ENCODE data around the gene FERMT1.

FERMT1 gene

DNA sequence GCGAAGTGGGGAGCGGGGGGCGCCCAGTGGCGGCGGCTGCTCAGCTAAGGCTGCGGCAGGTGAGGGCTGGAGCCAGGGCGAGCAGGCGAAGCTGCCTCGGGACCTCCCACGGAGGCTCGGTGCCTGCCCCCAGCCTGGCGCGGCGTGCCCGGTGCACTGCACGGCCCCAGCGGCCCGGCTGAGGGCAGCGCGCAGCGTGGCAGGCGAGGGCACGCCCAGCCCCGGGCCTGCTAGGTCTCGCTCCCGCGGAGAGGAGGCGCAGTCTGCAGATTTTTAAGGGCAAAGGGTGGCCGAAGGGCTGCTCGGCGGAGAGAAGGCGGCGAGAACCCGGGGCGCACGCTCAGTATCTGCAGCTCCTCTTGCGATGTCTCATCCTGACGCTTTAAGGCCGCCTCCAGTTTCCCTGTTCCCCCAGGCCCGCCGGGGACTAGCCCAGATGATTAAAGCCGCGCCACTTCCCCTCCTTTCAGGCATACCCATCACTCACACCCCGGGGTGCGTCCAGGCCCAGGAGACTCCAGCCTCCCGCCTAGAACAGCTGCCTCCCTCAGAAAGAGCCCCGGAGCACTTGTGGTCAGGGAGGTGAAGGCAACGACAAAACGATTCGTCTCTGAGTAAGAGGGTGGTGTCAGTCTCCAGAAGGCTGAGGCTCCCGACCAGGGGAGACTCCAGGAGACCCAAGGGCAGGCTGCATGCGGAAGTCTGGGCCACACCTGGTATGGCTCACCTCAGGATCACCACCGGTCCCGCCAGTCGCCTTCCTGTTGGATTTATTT, at the start of gene FERMT1:
Gene FERMT1, minus strand, starts transcription at position 158 of the 776 bp plus-strand sequence. CDS start 3,476 bp downstream, outside the sequence.
- DNase-seq: peak; percentile 70

DNA sequence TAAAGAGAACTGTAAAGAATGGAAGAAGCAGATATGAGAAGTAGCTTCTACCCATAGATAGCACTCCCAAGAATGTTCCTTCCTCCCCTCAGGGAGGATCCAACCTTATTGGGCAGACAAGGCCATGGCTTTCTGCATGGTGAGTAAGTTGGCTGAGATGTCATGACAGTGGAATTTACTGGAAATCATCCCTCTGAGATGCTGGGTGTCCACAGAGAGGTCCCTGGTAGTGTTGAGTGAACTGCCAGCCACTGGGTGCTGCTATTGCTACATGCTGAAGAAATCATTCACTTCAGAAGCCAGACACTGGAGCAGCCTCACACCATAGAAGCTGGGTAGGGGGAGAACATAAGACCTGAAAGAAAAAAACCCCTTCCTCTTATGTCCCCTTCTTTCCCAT, 46.4 kb upstream of the FERMT1 start:
- no peak for DNase-seq

DNA sequence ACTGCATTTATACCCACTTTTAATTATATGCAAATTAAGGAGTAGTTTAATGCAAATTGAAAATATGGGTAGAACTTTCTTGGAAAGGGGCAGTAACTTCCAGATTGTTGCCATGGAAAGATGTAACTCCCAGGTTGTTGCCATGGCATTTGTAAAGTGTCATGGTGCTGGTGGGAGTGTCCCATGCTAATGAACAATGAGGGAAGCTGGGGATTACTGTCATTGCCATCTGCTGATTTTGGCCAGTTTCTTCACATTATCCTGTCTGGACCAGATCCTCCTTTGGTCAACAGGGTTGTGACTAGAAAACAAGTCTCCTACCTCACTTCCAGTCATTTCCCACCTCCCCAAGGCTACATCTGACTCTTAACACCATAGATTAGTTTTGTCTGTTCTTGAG, 45.4 kb upstream of the FERMT1 start:
- DNase-seq: no peak

DNA sequence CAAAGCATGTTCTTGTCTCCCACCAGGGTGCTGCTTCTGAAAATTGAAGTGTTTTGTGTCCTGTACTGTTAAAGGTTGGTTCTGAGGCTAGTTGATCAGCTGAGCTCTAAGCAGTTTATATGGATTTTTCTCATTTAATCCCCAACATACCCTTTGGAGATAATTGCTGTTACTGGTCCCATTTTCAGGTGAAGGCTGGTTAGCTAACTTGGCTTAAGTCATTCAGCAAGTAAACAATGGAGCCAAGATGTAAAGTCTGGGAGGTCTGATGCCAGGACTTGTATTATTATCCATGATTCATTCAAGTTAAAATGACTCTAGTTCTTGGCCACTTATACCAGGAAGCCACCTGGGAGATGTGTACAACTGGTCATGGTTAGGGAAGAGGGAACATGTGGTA, 42.5 kb upstream of the FERMT1 start:
- DNase-seq: no peak

GRCh38 chr20:6164421-6165341, 41.9 kb upstream of the FERMT1 start:
- DNase-seq: no peak

- DNase-seq: no peak
Observed at GRCh38 chr20:6160736-6161135, 37.9 kb upstream of the FERMT1 start.

- peak; percentile 18 for DNase-seq
Observed at GRCh38 chr20:6157345-6157744, 34.5 kb upstream of the FERMT1 start.

- DNase-seq: no peak
Observed at GRCh38 chr20:6152777-6153176, 29.9 kb upstream of the FERMT1 start.

DNA sequence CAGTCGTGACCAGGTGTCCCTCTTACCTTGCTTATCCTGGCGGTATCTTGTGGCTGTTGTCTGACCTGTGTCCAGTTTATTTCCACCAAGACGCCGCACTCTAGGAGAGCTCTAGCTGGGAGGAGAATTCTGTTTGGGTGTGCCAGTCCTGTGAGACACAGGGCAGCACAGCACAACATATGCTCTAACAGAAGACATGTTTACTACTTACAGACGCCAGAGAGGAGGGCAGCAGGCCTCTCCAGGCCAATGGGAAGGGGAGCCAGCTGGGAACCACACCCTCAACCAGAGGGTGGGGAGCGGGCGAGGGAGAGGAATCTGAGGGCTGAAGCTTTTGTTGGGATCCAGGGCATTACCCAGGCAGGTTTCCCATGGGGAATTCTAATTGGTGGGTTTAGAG, 25.2 kb upstream of the FERMT1 start:
- no peak for DNase-seq

- peak; percentile 82 for DNase-seq
Observed at GRCh38 chr20:6142348-6142993, 19.6 kb upstream of the FERMT1 start.

- peak; percentile 32 for DNase-seq
Observed at GRCh38 chr20:6140947-6141346, 18.1 kb upstream of the FERMT1 start.

DNA sequence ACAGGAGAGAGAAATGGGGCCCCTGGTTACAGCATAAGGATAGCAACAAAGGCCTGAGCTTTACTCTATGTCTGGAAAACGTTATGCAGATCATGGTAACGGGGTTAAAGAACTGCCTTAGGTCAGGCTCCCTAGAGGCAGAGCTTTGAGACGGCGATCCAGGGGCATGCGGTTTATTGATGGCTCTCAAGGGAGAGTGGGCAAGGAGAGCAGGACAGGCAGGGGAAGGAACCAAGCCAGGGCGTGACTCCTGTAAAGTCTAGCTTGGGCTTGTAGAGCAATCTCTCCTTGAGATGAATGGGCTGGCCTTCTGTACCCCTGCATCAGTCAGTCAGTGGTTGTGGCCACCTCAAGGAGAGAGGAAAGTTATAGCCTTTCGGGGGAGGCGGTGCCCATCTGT, 12.5 kb upstream of the FERMT1 start:
- no peak for DNase-seq

- DNase-seq: no peak
Observed at GRCh38 chr20:6134592-6134991, 11.8 kb upstream of the FERMT1 start.

GRCh38 chr20:6130045-6130444, 7.2 kb upstream of the FERMT1 start:
- DNase-seq: no peak

GRCh38 chr20:6127825-6128224, 5.0 kb upstream of the FERMT1 start:
- DNase-seq: no peak

DNA sequence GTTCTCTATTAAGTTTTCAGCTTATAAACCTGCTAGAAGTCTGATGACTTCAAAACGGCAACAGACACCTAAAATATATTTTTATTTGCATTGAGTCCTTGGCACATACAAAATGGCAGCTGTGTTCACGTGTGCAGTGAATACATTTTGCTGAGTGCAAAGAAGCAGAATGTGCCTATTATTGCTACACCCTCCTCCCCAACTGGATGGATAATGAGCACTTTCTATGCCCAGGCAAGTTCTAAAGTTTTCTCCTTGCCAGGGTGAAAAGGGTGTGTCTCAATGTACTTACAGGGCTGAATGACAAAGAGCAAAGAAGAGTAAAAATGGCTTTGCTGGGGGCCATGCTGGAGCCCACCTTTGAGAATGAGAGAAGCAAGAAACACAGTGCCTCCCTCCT, 4.0 kb upstream of the FERMT1 start:
- DNase-seq: no peak

DNA sequence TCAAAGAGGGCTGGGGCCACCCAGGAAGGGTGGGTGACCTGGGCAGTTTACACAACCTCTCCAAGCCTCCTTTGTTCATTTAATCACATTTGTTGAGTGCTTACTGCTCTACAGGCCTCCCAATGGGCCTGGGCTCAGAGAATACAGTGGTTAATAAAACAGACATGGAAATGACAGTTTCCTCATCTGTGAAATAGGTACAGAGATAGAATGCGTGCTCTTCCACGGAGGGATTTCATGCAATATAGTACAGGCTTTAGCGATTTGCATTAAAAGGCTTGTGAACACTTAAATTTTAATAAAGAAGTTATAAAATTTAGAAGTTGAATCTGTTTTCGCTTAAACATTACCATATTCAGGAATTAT, 802 bp upstream of the FERMT1 start:
- DNase-seq: no peak

GRCh38 chr20:6122111-6122872, 538 bp downstream of the FERMT1 start:
- DNase-seq: no peak

DNA sequence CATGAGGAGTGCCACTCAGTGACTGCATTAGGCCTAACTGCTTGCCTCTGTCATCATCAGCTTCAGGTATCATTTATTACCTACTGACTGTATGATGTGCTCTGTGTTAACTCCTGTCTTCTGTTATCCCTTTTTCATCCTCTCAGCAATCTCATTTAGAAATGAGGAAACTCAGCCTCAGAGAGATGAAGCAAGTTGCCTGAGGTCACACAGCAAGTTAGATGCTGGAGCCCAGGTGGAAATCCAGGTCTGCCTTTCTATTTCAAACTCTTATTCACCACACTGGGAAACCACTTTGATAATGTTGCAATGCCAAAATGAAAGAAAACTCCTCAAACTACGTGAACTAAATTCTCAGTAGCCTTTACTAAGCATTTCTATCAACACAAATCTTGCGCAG, 1.3 kb downstream of the FERMT1 start:
- DNase-seq: no peak

GRCh38 chr20:6120491-6120988, 2.3 kb downstream of the FERMT1 start:
- no peak for DNase-seq

DNA sequence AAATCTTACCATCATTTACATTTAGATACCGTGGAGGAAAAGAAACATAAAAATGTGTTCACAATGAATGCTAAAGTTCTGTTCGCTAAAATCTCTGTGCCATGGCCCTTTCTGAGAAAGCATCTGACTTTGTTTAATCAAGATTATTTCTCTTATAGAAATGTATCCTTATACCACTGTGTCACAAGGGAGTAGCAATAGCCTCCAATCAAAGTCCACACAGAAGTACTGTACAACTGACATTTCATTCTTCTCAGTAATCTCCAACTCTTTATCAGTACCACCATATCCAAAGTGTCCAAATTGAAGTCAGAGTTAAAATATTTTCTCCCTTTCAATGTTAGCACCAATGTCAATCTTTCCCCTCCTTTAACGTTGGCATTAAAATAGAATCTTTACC, 6.1 kb downstream of the FERMT1 start:
- no peak for DNase-seq

DNA sequence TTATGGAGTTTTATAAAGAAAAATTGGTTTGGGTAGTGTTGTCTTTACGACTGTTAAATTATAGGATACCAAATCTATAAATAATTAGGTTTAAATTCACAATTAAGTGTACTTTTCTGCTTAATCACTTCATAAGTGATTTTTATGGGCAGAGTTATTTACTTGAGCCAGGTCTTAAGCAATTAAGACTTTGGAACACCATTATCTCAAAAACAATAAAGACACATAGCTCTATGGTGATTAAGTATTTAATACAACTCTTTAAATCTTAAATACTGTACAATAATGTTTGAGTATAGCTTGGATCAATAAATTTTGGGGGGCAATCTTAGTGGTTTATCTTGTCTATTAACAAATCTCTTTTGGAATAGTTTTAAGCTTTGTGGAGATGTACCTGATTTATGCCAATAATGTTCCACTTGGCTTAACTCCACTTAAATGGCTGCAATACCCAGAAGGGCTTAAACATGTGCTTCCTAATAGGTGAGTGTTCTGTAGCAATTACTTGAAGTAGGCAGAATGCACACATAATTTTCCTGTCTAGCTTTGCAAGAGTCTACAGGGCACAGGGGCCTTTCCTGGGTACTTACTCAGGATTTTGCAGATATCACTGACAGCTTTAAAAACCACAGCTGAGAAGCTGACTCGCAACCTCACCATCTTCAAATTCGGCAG, 7.5 kb downstream of the FERMT1 start:
- DNase-seq: no peak
